DOHH2 (cell line): Measurements from ENCODE around the gene TDRD12.
"Not testable (repeated sequence)": the region's sequence is repeated elsewhere in the genome, so short reads cannot be mapped to it uniquely, and the experiment has no call there.

Experiments
- H3F3A ChIP-seq: fragments of 200-600 bp; sonication (generic), shearing (Covaris generic); 2 replicates; pipeline ENCODE4 v1.6.0; 2016; ENCODE audit warnings: antibody characterized with exemption, mild to moderate bottlenecking; ENCODE audit not compliant: control insufficient read depth, insufficient read depth
- H3K27ac ChIP-seq: fragments of 200-600 bp; sonication (generic); 2 replicates; pipeline ENCODE4 v1.5.1; 2014; ENCODE audit warnings: low read depth, mild to moderate bottlenecking, low read length, moderate library complexity
- H3K27me3 ChIP-seq: fragments of 200-600 bp; sonication (generic); 2 replicates; pipeline ENCODE4 v1.6.1; 2014; ENCODE audit warnings: mild to moderate bottlenecking, low read length, mixed read lengths; ENCODE audit not compliant: control insufficient read depth
- H3K36me3 ChIP-seq: fragments of 200-600 bp; sonication (generic); 2 replicates; pipeline ENCODE4 v1.6.1; 2014; ENCODE audit warnings: mild to moderate bottlenecking, low read length, moderate library complexity, mixed read lengths; ENCODE audit not compliant: control insufficient read depth
- H3K4me1 ChIP-seq: fragments of 200-600 bp; sonication (generic); 2 replicates; pipeline ENCODE4 v1.6.1; 2014; ENCODE audit warnings: mild to moderate bottlenecking, low read length, mixed read lengths; ENCODE audit not compliant: control insufficient read depth
- H3K4me2 ChIP-seq: fragments of 200-600 bp; sonication (generic); 2 replicates; pipeline ENCODE4 v1.6.0; 2014; ENCODE audit warnings: mild to moderate bottlenecking, low read length, moderate library complexity
- H3K4me3 ChIP-seq: fragments of 200-600 bp; sonication (generic); 2 replicates; pipeline ENCODE4 v1.5.1; 2014; ENCODE audit warnings: mild to moderate bottlenecking, low read length, mixed read lengths
- H3K79me2 ChIP-seq: fragments of 200-600 bp; sonication (generic); 2 replicates; pipeline ENCODE4 v1.6.1; 2014; ENCODE audit warnings: mild to moderate bottlenecking, low read length, mixed read lengths; ENCODE audit not compliant: control insufficient read depth
- H3K9me2 ChIP-seq: fragments of 200-600 bp; sonication (generic); replicated peaks from 2 replicates; pipeline ENCODE4 v1.6.1; 2014; ENCODE audit warnings: mild to moderate bottlenecking, low read length, mixed read lengths; ENCODE audit not compliant: control insufficient read depth
- H3K9me3 ChIP-seq: fragments of 200-600 bp; sonication (generic); 2 replicates; pipeline ENCODE4 v1.6.1; 2014; ENCODE audit warnings: antibody characterized with exemption, low read length, mixed read lengths; ENCODE audit not compliant: control insufficient read depth, insufficient read depth
- H4K20me1 ChIP-seq: fragments of 200-600 bp; sonication (generic); 2 replicates; pipeline ENCODE4 v1.6.0; 2014; ENCODE audit warnings: low read depth, mild to moderate bottlenecking, antibody characterized with exemption, low read length, moderate library complexity; ENCODE audit not compliant: control insufficient read depth, insufficient read depth
- CTCF ChIP-seq: fragments of 200-600 bp; sonication (generic); IDR thresholded peaks from one replicate; pipeline ENCODE4 v1.5.1; 2014; ENCODE audit warnings: antibody characterized with exemption, mild to moderate bottlenecking, low read depth, low read length; ENCODE audit not compliant: poor library complexity, severe bottlenecking
- EZH2phosphoT487 ChIP-seq: fragments of 200-600 bp; sonication (generic); IDR thresholded peaks from 2 replicates; pipeline ENCODE4 v1.6.1; 2017; ENCODE audit warnings: borderline replicate concordance, mild to moderate bottlenecking, antibody characterized with exemption, low read length, moderate library complexity, mixed read lengths

The TDRD12 gene

GRCh38 chr19:32779082-32779481 is 59.5 kb downstream of the TDRD12 start:
- H4K20me1 ChIP-seq = no peaks in the 10 kb centered on the region
- TF ChIP-seq EZH2phosphoT487 (no peak), CTCF (no peak)
- no peak overlapping the region for H3K4me2 ChIP-seq

GRCh38 chr19:32781280-32781679 is 61.7 kb downstream of the TDRD12 start:
- TF ChIP-seq CTCF (no peak), EZH2phosphoT487 (no peak)
- H4K20me1 ChIP-seq = no peaks in the 10 kb centered on the region
- no peaks in the 10 kb centered on the region for H3K27me3 ChIP-seq
- H3K79me2 ChIP-seq = no peaks in the 10 kb centered on the region
- no peaks in the 10 kb centered on the region for H3K4me1 ChIP-seq
- H3K4me2 ChIP-seq = no peak overlapping the region
- no peak overlapping the region for H3K27ac ChIP-seq
- no peaks in the 10 kb centered on the region for H3K36me3 ChIP-seq
- no peaks in the 10 kb centered on the region for H3F3A ChIP-seq
- no peak overlapping the region for H3K4me3 ChIP-seq
- H3K9me3 ChIP-seq = no peaks in the 10 kb centered on the region
- no peaks in the 10 kb centered on the region for H3K9me2 ChIP-seq

More at GRCh38 chr19:32779082-32779481, 59.5 kb downstream of the TDRD12 start:
- H3K4me3 ChIP-seq = no peak overlapping the region
- no peaks in the 10 kb centered on the region for H3K9me3 ChIP-seq
- H3K9me2 ChIP-seq = no peaks in the 10 kb centered on the region
- H3F3A ChIP-seq = no peaks in the 10 kb centered on the region
- H3K36me3 ChIP-seq = no peaks in the 10 kb centered on the region
- H3K27me3 ChIP-seq = no peaks in the 10 kb centered on the region
- H3K27ac ChIP-seq = no peak overlapping the region
- H3K79me2 ChIP-seq = no peaks in the 10 kb centered on the region
- H3K4me1 ChIP-seq = no peaks in the 10 kb centered on the region

- not testable (repeated sequence) for H3K36me3 ChIP-seq, H3K4me1 ChIP-seq, H3K79me2 ChIP-seq
These were observed 62.5 kb downstream of the TDRD12 start for GRCh38 chr19:32782089-32782488.

GRCh38 chr19:32787161-32787813 is 67.7 kb downstream of the TDRD12 start:
- not testable (repeated sequence) for H3K27ac ChIP-seq, H3K9me3 ChIP-seq, H3K27me3 ChIP-seq, H3K4me1 ChIP-seq, H3K4me2 ChIP-seq, H4K20me1 ChIP-seq, H3K4me3 ChIP-seq, H3F3A ChIP-seq, H3K79me2 ChIP-seq, H3K36me3 ChIP-seq, H3K9me2 ChIP-seq

More at GRCh38 chr19:32782089-32782488, 62.5 kb downstream of the TDRD12 start:
- not testable (repeated sequence) for H3K9me2 ChIP-seq, H3K27me3 ChIP-seq, H3K4me3 ChIP-seq, H4K20me1 ChIP-seq, H3K27ac ChIP-seq, H3K4me2 ChIP-seq, H3K9me3 ChIP-seq, H3F3A ChIP-seq

GRCh38 chr19:32787895-32788294 is 68.3 kb downstream of the TDRD12 start:
- H3K9me2 ChIP-seq, H3K9me3 ChIP-seq, H3K27ac ChIP-seq: not testable (repeated sequence)

More at GRCh38 chr19:32787895-32788294, 68.3 kb downstream of the TDRD12 start:
- H3K79me2 ChIP-seq, H3K4me1 ChIP-seq, H3K27me3 ChIP-seq, H3K4me3 ChIP-seq, H3K4me2 ChIP-seq, H3K36me3 ChIP-seq, H4K20me1 ChIP-seq, H3F3A ChIP-seq: not testable (repeated sequence)
